H9 (cell line): ENCODE results near the gene DIS3L2. TPM values are rescaled to one million over a fixed set of nuclear protein-coding genes. Genes with fewer than 3 reads are reported as not detected.
A peak's percentile ranks its signal among the peaks of the same experiment; 100 is the strongest.

Source experiments
- DNase-seq: peaks from one replicate; pipeline ENCODE4 v3.0.0-alpha.2; 2017
- H2AFZ ChIP-seq: one replicate; pipeline ENCODE4 v1.6.1; 2013; ENCODE audit warnings: mild to moderate bottlenecking, low read length, control low read depth, moderate library complexity
- H2AK5ac ChIP-seq: 2 replicates; pipeline ENCODE4 v1.6.1; 2013; ENCODE audit warnings: low read length, control low read depth, mixed read lengths; ENCODE audit not compliant: insufficient read length
- H2BK120ac ChIP-seq: one replicate; pipeline ENCODE4 v1.6.1; 2013; ENCODE audit warnings: low read depth, mild to moderate bottlenecking, low read length, control low read depth, inconsistent platforms; ENCODE audit not compliant: poor library complexity, severe bottlenecking
- H2BK12ac ChIP-seq: 2 replicates; pipeline ENCODE4 v1.6.1; 2013; ENCODE audit warnings: low read length, control low read depth, mixed read lengths, low read depth; ENCODE audit not compliant: insufficient read length
- H2BK15ac ChIP-seq: 2 replicates; pipeline ENCODE4 v1.6.1; 2013; ENCODE audit warnings: low read depth, low read length, control low read depth
- H2BK20ac ChIP-seq: one replicate; pipeline ENCODE4 v1.6.1; 2013; ENCODE audit warnings: low read depth, mild to moderate bottlenecking, low read length, control low read depth, inconsistent platforms; ENCODE audit not compliant: poor library complexity, severe bottlenecking
- H2BK5ac ChIP-seq: 2 replicates; pipeline ENCODE4 v1.6.1; 2013; ENCODE audit warnings: low read length, control low read depth, mixed read lengths; ENCODE audit not compliant: insufficient read length
- H3K14ac ChIP-seq: 2 replicates; pipeline ENCODE4 v1.6.1; 2013; ENCODE audit warnings: low read length, control low read depth; ENCODE audit not compliant: insufficient read depth
- H3K18ac ChIP-seq: 2 replicates; pipeline ENCODE4 v1.6.1; 2013; ENCODE audit warnings: low read depth, mild to moderate bottlenecking, mixed read lengths, low read length, control low read depth; ENCODE audit not compliant: insufficient read length
- H3K23ac ChIP-seq: 2 replicates; pipeline ENCODE4 v1.6.1; 2013; ENCODE audit warnings: low read length, control low read depth, mixed read lengths, low read depth; ENCODE audit not compliant: insufficient read length
- H3K23me2 ChIP-seq: 2 replicates; pipeline ENCODE4 v1.6.1; 2013; ENCODE audit warnings: low read depth, mild to moderate bottlenecking, mixed read lengths, low read length, control low read depth; ENCODE audit not compliant: insufficient read length, poor library complexity, severe bottlenecking
- H3K27ac ChIP-seq: 2 replicates; pipeline ENCODE4 v1.5.1; 2013; ENCODE audit warnings: low read length, control low read depth, mixed read lengths, low read depth; ENCODE audit not compliant: insufficient read length
- H3K27me3 ChIP-seq: 2 replicates; pipeline ENCODE4 v1.6.1; 2013; ENCODE audit warnings: low read length, control low read depth, inconsistent platforms; ENCODE audit not compliant: insufficient read depth
- H3K4ac ChIP-seq: 2 replicates; pipeline ENCODE4 v1.6.1; 2013; ENCODE audit warnings: low read depth, mild to moderate bottlenecking, control low read depth, inconsistent platforms, low read length, moderate library complexity
- H3K4me1 ChIP-seq: 2 replicates; pipeline ENCODE4 v1.6.1; 2013; ENCODE audit warnings: low read length, control low read depth, inconsistent platforms; ENCODE audit not compliant: insufficient read depth
- H3K4me2 ChIP-seq: 2 replicates; pipeline ENCODE4 v1.6.1; 2013; ENCODE audit warnings: low read length, control low read depth, mixed read lengths; ENCODE audit not compliant: insufficient read length, insufficient read depth
- H3K56ac ChIP-seq: 2 replicates; pipeline ENCODE4 v1.6.1; 2013; ENCODE audit warnings: low read depth, mild to moderate bottlenecking, mixed read lengths, low read length, control low read depth; ENCODE audit not compliant: insufficient read length
- H3K79me1 ChIP-seq: 2 replicates; pipeline ENCODE4 v1.6.1; 2013; ENCODE audit warnings: low read depth, mild to moderate bottlenecking, moderate library complexity, low read length, control low read depth, inconsistent platforms; ENCODE audit not compliant: insufficient read depth, poor library complexity, severe bottlenecking
- H3K79me2 ChIP-seq: 2 replicates; pipeline ENCODE4 v1.6.1; 2013; ENCODE audit warnings: low read length, control low read depth, inconsistent platforms; ENCODE audit not compliant: insufficient read depth
- H3K9ac ChIP-seq: 2 replicates; pipeline ENCODE4 v1.6.1; 2013; ENCODE audit warnings: low read length, control low read depth, mixed read lengths; ENCODE audit not compliant: insufficient read length; ENCODE audit errors: extremely low read depth
- H3K9me3 ChIP-seq: one replicate; pipeline ENCODE4 v1.6.1; 2013; ENCODE audit warnings: low read depth, low read length, inconsistent platforms; ENCODE audit not compliant: control insufficient read depth
- H3T11ph ChIP-seq: one replicate; pipeline ENCODE4 v1.6.1; 2013; ENCODE audit warnings: mild to moderate bottlenecking, low read length, control low read depth, inconsistent platforms
- H4K20me1 ChIP-seq: one replicate; pipeline ENCODE4 v1.6.1; 2013; ENCODE audit not compliant: control insufficient read depth, insufficient read length, insufficient read depth
- H4K5ac ChIP-seq: 2 replicates; pipeline ENCODE4 v1.6.1; 2013; ENCODE audit warnings: low read depth, mild to moderate bottlenecking, mixed read lengths, low read length, control low read depth; ENCODE audit not compliant: insufficient read length
- H4K8ac ChIP-seq: replicated peaks from 2 replicates; pipeline ENCODE4 v1.6.1; 2013; ENCODE audit warnings: low read length, control low read depth, mixed read lengths, low read depth; ENCODE audit not compliant: insufficient read length
- H4K91ac ChIP-seq: 2 replicates; pipeline ENCODE4 v1.6.1; 2013; ENCODE audit warnings: low read depth, mild to moderate bottlenecking, moderate library complexity, mixed read lengths, low read length, control low read depth; ENCODE audit not compliant: insufficient read length
- H3K27ac Mint-ChIP-seq, 3 experiments: 2 replicates in 2 of 3; 3 replicates in 1 of 3; pipeline ENCODE4 v1.8.0; 2020 to 2021; ENCODE audit warnings: mixed read lengths in 3 of 3, mild to moderate bottlenecking in 1 of 3, moderate library complexity in 1 of 3
- H3K27me3 Mint-ChIP-seq: 2 replicates; pipeline ENCODE4 v1.8.0; 2021; ENCODE audit warnings: low read depth, mild to moderate bottlenecking, moderate library complexity, mixed read lengths
- H3K36me3 Mint-ChIP-seq, 3 experiments: 2 replicates in 2 of 3; 3 replicates in 1 of 3; pipeline ENCODE4 v1.8.0; 2020 to 2021; ENCODE audit warnings: low read depth in 3 of 3, mixed read lengths in 3 of 3; ENCODE audit not compliant: insufficient read depth in 1 of 3
- H3K4me1 Mint-ChIP-seq, 2 experiments: 2 replicates each; pipeline ENCODE4 v1.8.0; 2020; ENCODE audit warnings: mixed read lengths in 2 of 2
- H3K4me3 Mint-ChIP-seq, 2 experiments: 2 replicates in 1 of 2; 3 replicates in 1 of 2; pipeline ENCODE4 v1.8.0; 2020 to 2021; ENCODE audit warnings: mild to moderate bottlenecking in 2 of 2, mixed read lengths in 2 of 2, moderate library complexity in 1 of 2
- H3K9me3 Mint-ChIP-seq, 2 experiments: 2 replicates in 1 of 2; 3 replicates in 1 of 2; pipeline ENCODE4 v1.8.0; 2020; ENCODE audit warnings: mild to moderate bottlenecking in 2 of 2, mixed read lengths in 2 of 2, moderate library complexity in 1 of 2
- WGBS: extraction: QIAGEN DNeasy Blood & Tissue Kit; methylation state at CpG from one replicate; pipeline ENCODE4 v1.1.7; 2013; ENCODE audit warnings: missing lambda C conversion rate, low lambda C conversion rate, mixed read lengths; ENCODE audit not compliant: insufficient read length; ENCODE audit errors: extremely low coverage; 5-methylcytosine and 5-hydroxymethylcytosine counted together
- total RNA-seq: library from RNA; stranded (reverse); gene quantifications from 2 replicates; pipeline ENCODE4 v1.2.1, GENCODE V29; 2021
- TF ChIP-seq, protein P1 (sequence below): fragments of 200-600 bp; sonication (generic); conservative IDR thresholded peaks from 3 replicates; pipeline ENCODE4 v1.8.0; 2021; ENCODE audit warnings: antibody characterized with exemption, mild to moderate bottlenecking

The DIS3L2 gene
- total RNA-seq, 1 experiment from 2014 or later = 28.1 TPM

DNA sequence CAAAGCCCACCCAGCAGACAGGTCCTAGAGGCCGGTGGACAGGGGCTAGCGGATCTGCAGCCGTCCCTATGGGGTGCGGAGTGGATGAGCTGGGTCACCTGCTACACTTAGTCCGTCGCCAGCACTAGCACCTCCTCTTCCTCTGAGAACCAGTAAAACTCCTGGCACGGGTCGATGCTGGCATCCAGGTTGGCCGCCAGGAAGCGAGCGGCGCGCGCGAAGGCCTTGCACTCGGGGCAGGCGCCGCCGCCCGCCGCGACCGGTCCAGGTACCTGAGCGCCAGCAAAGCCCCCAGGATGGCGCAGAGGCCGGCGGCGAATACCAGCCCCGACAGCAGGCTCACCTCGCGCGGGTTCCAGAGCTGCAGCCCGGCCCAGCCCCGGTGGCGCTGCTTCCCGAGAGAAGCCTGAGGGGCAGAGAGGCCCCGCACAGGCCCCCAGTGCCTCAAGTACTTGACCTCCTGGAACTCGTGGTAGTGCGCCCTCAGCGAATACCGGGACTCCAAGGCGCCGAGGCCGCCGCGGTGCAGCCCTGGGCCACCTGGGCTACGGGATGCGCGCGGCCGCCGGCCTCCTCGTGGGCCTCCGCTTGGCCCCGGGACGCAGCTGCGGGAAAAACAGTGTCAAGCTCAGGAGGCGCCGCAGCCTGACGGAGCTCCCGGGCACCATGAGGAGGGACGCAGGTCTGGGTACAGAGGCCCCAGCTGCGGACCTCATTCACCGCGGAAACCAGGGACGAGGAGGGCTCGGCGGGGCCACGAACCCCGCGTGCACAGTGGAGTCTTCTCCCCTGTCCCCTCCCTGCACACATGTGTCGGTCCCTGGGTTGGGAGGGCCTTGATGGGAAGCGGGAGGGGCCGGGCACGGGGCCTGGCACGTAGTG is 389.5 kb downstream of the DIS3L2 start:
- Mint-ChIP-seq H3K4me3 (no peak overlapping the region), H3K9me3 (peaks cover 13 to 20% of the 10 kb centered on the region in 2 experiments), H3K4me1 (no peaks in the 10 kb centered on the region), H3K36me3 (peaks cover 5 to 12% (median 9%) of the 10 kb centered on the region in 3 experiments; a peak in 6 of 7 replicates), H3K27ac (no peak overlapping the region), H3K27me3 (peaks cover 9% of the 10 kb centered on the region)
- Histone ChIP-seq H2BK5ac (no peak overlapping the region), H4K20me1 (no peaks in the 10 kb centered on the region), H3K4me2 (peak overlapping the region; percentile 24), H2AFZ (no peak overlapping the region), H2BK15ac (no peak overlapping the region), H2BK120ac (no peak overlapping the region), H3K4me1 (no peaks in the 10 kb centered on the region), H3K27ac (no peak overlapping the region), H3K27me3 (peaks cover 16% of the 10 kb centered on the region; the same call in 1 of the 2 replicates), H3K23ac (no peak overlapping the region), H2BK20ac (no peak overlapping the region), H4K91ac (no peak overlapping the region), H3K56ac (no peak overlapping the region), H4K5ac (no peak overlapping the region), H3T11ph (no peak overlapping the region), H3K23me2 (no peaks in the 10 kb centered on the region), H2AK5ac (no peak overlapping the region), H3K9ac (no peak overlapping the region), H3K79me1 (no peaks in the 10 kb centered on the region), H4K8ac (no peak overlapping the region), H3K9me3 (no peaks in the 10 kb centered on the region), H3K79me2 (no peaks in the 10 kb centered on the region), H2BK12ac (no peak overlapping the region), H3K14ac (no peak overlapping the region), H3K18ac (no peak overlapping the region), H3K4ac (no peak overlapping the region)
- no peak for DNase-seq
- TF ChIP-seq, protein P1, sequence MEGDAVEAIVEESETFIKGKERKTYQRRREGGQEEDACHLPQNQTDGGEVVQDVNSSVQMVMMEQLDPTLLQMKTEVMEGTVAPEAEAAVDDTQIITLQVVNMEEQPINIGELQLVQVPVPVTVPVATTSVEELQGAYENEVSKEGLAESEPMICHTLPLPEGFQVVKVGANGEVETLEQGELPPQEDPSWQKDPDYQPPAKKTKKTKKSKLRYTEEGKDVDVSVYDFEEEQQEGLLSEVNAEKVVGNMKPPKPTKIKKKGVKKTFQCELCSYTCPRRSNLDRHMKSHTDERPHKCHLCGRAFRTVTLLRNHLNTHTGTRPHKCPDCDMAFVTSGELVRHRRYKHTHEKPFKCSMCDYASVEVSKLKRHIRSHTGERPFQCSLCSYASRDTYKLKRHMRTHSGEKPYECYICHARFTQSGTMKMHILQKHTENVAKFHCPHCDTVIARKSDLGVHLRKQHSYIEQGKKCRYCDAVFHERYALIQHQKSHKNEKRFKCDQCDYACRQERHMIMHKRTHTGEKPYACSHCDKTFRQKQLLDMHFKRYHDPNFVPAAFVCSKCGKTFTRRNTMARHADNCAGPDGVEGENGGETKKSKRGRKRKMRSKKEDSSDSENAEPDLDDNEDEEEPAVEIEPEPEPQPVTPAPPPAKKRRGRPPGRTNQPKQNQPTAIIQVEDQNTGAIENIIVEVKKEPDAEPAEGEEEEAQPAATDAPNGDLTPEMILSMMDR = no peak
- WGBS = no CpG with 5 or more reads among the region's 76 CpGs
